HepG2 (cell line): ENCODE measurements around the gene SNAI1. TPM values are rescaled to one million over a fixed set of nuclear protein-coding genes. Genes with fewer than 3 reads are reported as not detected.
A peak's percentile ranks its signal among the peaks of the same experiment; 100 is the strongest.

Experiments used
- ATAC-seq: fragments of 200-7000 bp; cut with Tn5 transposase; 3 replicates; pipeline ENCODE4 v1.9.1; 2020; ENCODE audit warnings: mild to moderate bottlenecking, moderate library complexity
- BruUV-seq: library from RNA; stranded (reverse); fragments of 400-500 nt; replicated peaks from 2 replicates; lab custom pipeline; 2021; lab: Mats Ljungman, UMichigan
- CTCF ChIA-PET: fragments of 300-600 bp; formaldehyde crosslinking; extraction: SDS; loops from one replicate; lab custom pipeline; 2021; ENCODE audit warnings: low total read pairs, inconsistent platforms, low intra/inter-chr PET ratio; lab: Yijun Ruan, JAX
- POLR2A ChIA-PET: fragments of 350-600 bp; sonication (Branson Sonifier 250); formaldehyde crosslinking; loops from one replicate; lab custom pipeline; 2020; ENCODE audit warnings: antibody characterized with exemption, inconsistent platforms; lab: Yijun Ruan, JAX
- DNase-seq: peaks from one replicate; pipeline ENCODE4 v3.0.0-alpha.2; 2015; ENCODE audit warnings: low spot score
- FAIRE-seq: peaks from 3 replicates; lab custom pipeline; 2011; peaks lifted over from hg19 to GRCh38; lab: Jason Lieb, UNC
- H2AFZ ChIP-seq: one replicate; pipeline ENCODE4 v1.6.1; 2011; ENCODE audit warnings: low read length, inconsistent platforms
- H3K27ac ChIP-seq: fragments of 300-600 bp; 3 replicates; pipeline ENCODE4 v1.8.0; 2011; ENCODE audit warnings: mixed run types, mild to moderate bottlenecking, mixed read lengths, low read length, inconsistent platforms; ENCODE audit not compliant: insufficient read depth; ENCODE audit errors: extremely low read length
- H3K27me3 ChIP-seq, 2 experiments: fragments of 200-600 bp in 1 of 2; 2 replicates in 1 of 2; 3 replicates in 1 of 2; pipeline versions ENCODE4 v1.6.0 to v1.8.0; 2011; ENCODE audit warnings: low read length in 2 of 2, mild to moderate bottlenecking in 2 of 2, moderate library complexity in 2 of 2, inconsistent platforms in 1 of 2; ENCODE audit not compliant: insufficient read depth in 2 of 2, control insufficient read depth in 1 of 2
- H3K36me3 ChIP-seq, 2 experiments: fragments of 200-600 bp in 1 of 2; replicated peaks in 1 of 2; 2 replicates in 1 of 2; 3 replicates in 1 of 2; pipeline versions ENCODE4 v1.5.1 to v1.8.0; 2011; ENCODE audit warnings: low read length in 2 of 2, inconsistent platforms in 1 of 2; ENCODE audit not compliant: insufficient read depth in 2 of 2, control insufficient read depth in 1 of 2
- H3K4me1 ChIP-seq: 2 replicates; pipeline ENCODE4 v1.5.1; 2012; ENCODE audit warnings: low read length, inconsistent platforms; ENCODE audit not compliant: insufficient read depth
- H3K4me2 ChIP-seq: 2 replicates; pipeline ENCODE4 v1.6.0; 2011; ENCODE audit warnings: low read depth, low read length, inconsistent platforms
- H3K4me3 ChIP-seq, 3 experiments: fragments of 200-600 bp in 1 of 3; sonication (generic), shearing (Covaris generic) in 1 of 3; replicated peaks in 1 of 3; 2 replicates each; pipeline ENCODE4 v1.5.1; 2011 to 2016; ENCODE audit warnings: low read length in 3 of 3, inconsistent platforms in 2 of 3, low read depth in 2 of 3, mild to moderate bottlenecking in 2 of 3, control low read depth in 1 of 3, mixed read lengths in 1 of 3; ENCODE audit not compliant: insufficient read depth in 1 of 3
- H3K79me2 ChIP-seq: one replicate; pipeline ENCODE4 v1.6.1; 2011; ENCODE audit warnings: low read length, inconsistent platforms; ENCODE audit not compliant: insufficient read depth
- H3K9ac ChIP-seq: 2 replicates; pipeline ENCODE4 v1.6.0; 2011; ENCODE audit warnings: mild to moderate bottlenecking, low read depth, low read length, inconsistent platforms; ENCODE audit not compliant: insufficient read depth
- H3K9me3 ChIP-seq: 2 replicates; pipeline ENCODE4 v1.5.1; 2012; ENCODE audit warnings: mild to moderate bottlenecking, low read length
- H4K20me1 ChIP-seq: 2 replicates; pipeline ENCODE4 v1.6.0; 2011; ENCODE audit warnings: inconsistent platforms, mild to moderate bottlenecking, low read length, moderate library complexity; ENCODE audit not compliant: insufficient read depth
- AGO1 ChIP-seq: fragments of 200-400 bp; formaldehyde crosslinking; IDR thresholded peaks from 2 replicates; pipeline ENCODE4 v1.6.1; 2017; ENCODE audit warnings: mild to moderate bottlenecking, low read depth, low read length, moderate library complexity; ENCODE audit not compliant: poor library complexity, severe bottlenecking
- ARNT ChIP-seq: fragments of 450-650 bp; IDR thresholded peaks from 2 replicates; pipeline ENCODE4 v1.6.1; 2017
- BCL3 ChIP-seq: sonication (generic); formaldehyde crosslinking; IDR thresholded peaks from 2 replicates; pipeline ENCODE4 v1.5.1; 2020; ENCODE audit warnings: mild to moderate bottlenecking, missing genetic modification reagents, moderate library complexity
- FOXP4 ChIP-seq: sonication (generic); formaldehyde crosslinking; IDR thresholded peaks from 2 replicates; pipeline ENCODE4 v1.4.0; 2020; ENCODE audit warnings: missing genetic modification reagents
- HDAC2 ChIP-seq: sonication (generic); formaldehyde crosslinking; IDR thresholded peaks from 2 replicates; pipeline ENCODE4 v1.4.0; 2020; ENCODE audit warnings: missing genetic modification reagents
- MBD4 ChIP-seq: IDR thresholded peaks from 2 replicates; pipeline ENCODE4 v1.6.1; 2012; ENCODE audit warnings: low read length, inconsistent platforms, borderline replicate concordance
- MTF1 ChIP-seq: sonication (generic); formaldehyde crosslinking; IDR thresholded peaks from 2 replicates; pipeline ENCODE4 v1.5.0; 2020; ENCODE audit warnings: missing genetic modification reagents
- SALL1 ChIP-seq: sonication (generic); formaldehyde crosslinking; IDR thresholded peaks from 2 replicates; pipeline ENCODE4 v1.8.0; 2022; ENCODE audit warnings: mild to moderate bottlenecking, missing genetic modification reagents
- WIZ ChIP-seq: sonication (generic); formaldehyde crosslinking; IDR thresholded peaks from 2 replicates; pipeline ENCODE4 v1.5.1; 2020; ENCODE audit warnings: mild to moderate bottlenecking, missing genetic modification reagents
- ZBTB1 ChIP-seq: sonication (generic); formaldehyde crosslinking; IDR thresholded peaks from 2 replicates; pipeline ENCODE4 v1.4.0; 2020; ENCODE audit warnings: missing genetic modification reagents, borderline replicate concordance
- ZBTB33 ChIP-seq: sonication (generic); formaldehyde crosslinking; IDR thresholded peaks from 2 replicates; pipeline ENCODE4 v1.4.0; 2020; ENCODE audit warnings: missing genetic modification reagents
- ZIK1 ChIP-seq: sonication (generic); formaldehyde crosslinking; IDR thresholded peaks from 2 replicates; pipeline ENCODE4 v1.5.0; 2020; ENCODE audit warnings: mild to moderate bottlenecking, low read depth, missing genetic modification reagents, borderline replicate concordance
- ZNF276 ChIP-seq: sonication (generic); formaldehyde crosslinking; IDR thresholded peaks from 2 replicates; pipeline ENCODE4 v1.4.0; 2020; ENCODE audit warnings: mild to moderate bottlenecking, low read depth, missing genetic modification reagents
- ZNF75D ChIP-seq: sonication (generic); formaldehyde crosslinking; IDR thresholded peaks from 2 replicates; pipeline ENCODE4 v1.8.1; 2023; ENCODE audit warnings: missing genetic modification reagents, mild to moderate bottlenecking, borderline replicate concordance
- ZNF768 ChIP-seq: sonication (generic); formaldehyde crosslinking; IDR thresholded peaks from 2 replicates; pipeline ENCODE4 v1.4.0; 2020; ENCODE audit warnings: missing genetic modification reagents
- ZNF784 ChIP-seq: sonication (generic); formaldehyde crosslinking; IDR thresholded peaks from 2 replicates; pipeline ENCODE4 v1.5.1; 2020; ENCODE audit warnings: missing genetic modification reagents, mild to moderate bottlenecking, borderline replicate concordance
- ZZZ3 ChIP-seq: sonication (generic); formaldehyde crosslinking; IDR thresholded peaks from 2 replicates; pipeline ENCODE4 v1.4.0; 2020; ENCODE audit warnings: missing genetic modification reagents, mild to moderate bottlenecking, borderline replicate concordance
- WGBS: methylation state at CpG from one replicate; pipeline ENCODE4 v1.1.6; 2017; ENCODE audit warnings: low lambda C conversion rate; 5-methylcytosine and 5-hydroxymethylcytosine counted together
- in situ Hi-C: cut with HindIII; loops from 2 replicates; pipeline ENCODE4 v1.10.0; 2017; ENCODE audit warnings: low pct_unique_long_range_greater_than_20kb; ENCODE audit not compliant: extremely low pct_ligation_motif_present
- intact Hi-C: fragments of 100-400 bp; cut with micrococcal nuclease; formaldehyde crosslinking; loops from one replicate; pipeline ENCODE4 v1.10.0; 2022; ENCODE audit not compliant: unreplicated experiment
- polyA plus RNA-seq, 8 experiments: library from polyadenylated mRNA; depleted of rRNA in 3 of 8; stranded (reverse) in 7 of 8; unstranded in 1 of 8; fragments of >200 nt; fragmentation: Illumina TruSeq in 4 of 8; extraction: Trizol in 4 of 8; gene quantifications; 2 replicates each; pipeline versions ENCODE4 v1.2.1 to v1.2.3, GENCODE V29; 2011 to 2016; ENCODE audit warnings: low read depth in 4 of 8, missing spikeins in 1 of 8, mixed read lengths in 1 of 8; ENCODE audit not compliant: insufficient read depth in 1 of 8
- total RNA-seq, 5 experiments: library from RNA; depleted of rRNA; stranded (reverse); fragments of >200 nt; fragmentation: Illumina TruSeq; extraction: Trizol; gene quantifications; 2 replicates each; pipeline ENCODE4 v1.2.3, GENCODE V29; 2016; ENCODE audit warnings: low read depth in 1 of 5

Gene SNAI1
- total and polyA plus RNA-seq, 2 of the 13 experiments (the other 11 are each of a cell fraction or from before 2014, with no cell fraction given) = 1.3 to 1.4 TPM

GRCh38 chr20:49965781-49966305 lies 16.9 kb upstream of the SNAI1 start:
- FAIRE-seq = no peak
- Histone ChIP-seq H3K4me3 (no peak overlapping the region), H3K27me3 (no peaks in the 10 kb centered on the region), H3K9ac (no peak overlapping the region), H3K27ac (peak overlapping the region; percentile 1), H2AFZ (no peak overlapping the region), H3K36me3 (no peaks in the 10 kb centered on the region), H3K9me3 (no peaks in the 10 kb centered on the region), H3K4me2 (no peak overlapping the region), H4K20me1 (no peaks in the 10 kb centered on the region), H3K79me2 (no peaks in the 10 kb centered on the region), H3K4me1 (peaks cover 39% of the 10 kb centered on the region)
- CTCF ChIA-PET = no interaction called here
- intact Hi-C loops = no loop called here
- WGBS = 29% methylated on average over 9 of the region's 9 CpGs
- POLR2A ChIA-PET = interaction anchor here (0.6 to 1.9 kb wide), 4 partner anchors 11 to 280 kb away, joined by 3 to 7 read pairs (median 4); no protein-coding TSS in a partner anchor
- ATAC-seq = peak; percentile 55
- in situ Hi-C loops = no loop called here
- peak; percentile 58 for DNase-seq
- BruUV-seq = no TSS peak
- TF ChIP-seq ZZZ3 (CRISPR knock-in tag) (no peak), ZNF75D (no peak), MTF1 (CRISPR knock-in tag) (no peak), WIZ (CRISPR knock-in tag) (no peak), SALL1 (0 out of 2 replicates have a peak, but pooled peaks have one; percentile 23), ZNF276 (CRISPR knock-in tag) (no peak), AGO1 (no peak), MBD4 (no peak), ZIK1 (CRISPR knock-in tag) (0 out of 2 replicates have a peak, but pooled peaks have one; percentile 34), BCL3 (no peak), ZBTB33 (0 out of 2 replicates have a peak, but pooled peaks have one; percentile 16), HDAC2 (CRISPR knock-in tag) (0 out of 2 replicates have a peak, but pooled peaks have one; percentile 37), FOXP4 (CRISPR knock-in tag) (no peak), ZNF784 (CRISPR knock-in tag) (no peak), ARNT (no peak), ZBTB1 (CRISPR knock-in tag) (no peak), ZNF768 (no peak)
